HepG2 (cell line): Measurements from ENCODE around the gene OSR1. TPM values are rescaled to one million over a fixed set of nuclear protein-coding genes. Genes with fewer than 3 reads are reported as not detected.

Source experiments
- ATAC-seq: fragments of 200-7000 bp; cut with Tn5 transposase; 3 replicates; pipeline ENCODE4 v1.9.1; 2020; ENCODE audit warnings: mild to moderate bottlenecking, moderate library complexity
- BruUV-seq: library from RNA; stranded (reverse); fragments of 400-500 nt; replicated peaks from 2 replicates; lab custom pipeline; 2021; lab: Mats Ljungman, UMichigan
- CTCF ChIA-PET: fragments of 300-600 bp; formaldehyde crosslinking; extraction: SDS; loops from one replicate; lab custom pipeline; 2021; ENCODE audit warnings: low total read pairs, inconsistent platforms, low intra/inter-chr PET ratio; lab: Yijun Ruan, JAX
- POLR2A ChIA-PET: fragments of 350-600 bp; sonication (Branson Sonifier 250); formaldehyde crosslinking; loops from one replicate; lab custom pipeline; 2020; ENCODE audit warnings: antibody characterized with exemption, inconsistent platforms; lab: Yijun Ruan, JAX
- DNase-seq: peaks from one replicate; pipeline ENCODE4 v3.0.0-alpha.2; 2015; ENCODE audit warnings: low spot score
- FAIRE-seq: peaks from 3 replicates; lab custom pipeline; 2011; peaks lifted over from hg19 to GRCh38; lab: Jason Lieb, UNC
- H2AFZ ChIP-seq: one replicate; pipeline ENCODE4 v1.6.1; 2011; ENCODE audit warnings: low read length, inconsistent platforms
- H3K27ac ChIP-seq: fragments of 300-600 bp; 3 replicates; pipeline ENCODE4 v1.8.0; 2011; ENCODE audit warnings: mixed run types, mild to moderate bottlenecking, mixed read lengths, low read length, inconsistent platforms; ENCODE audit not compliant: insufficient read depth; ENCODE audit errors: extremely low read length
- H3K27me3 ChIP-seq, 2 experiments: fragments of 200-600 bp in 1 of 2; 2 replicates in 1 of 2; 3 replicates in 1 of 2; pipeline versions ENCODE4 v1.6.0 to v1.8.0; 2011; ENCODE audit warnings: low read length in 2 of 2, mild to moderate bottlenecking in 2 of 2, moderate library complexity in 2 of 2, inconsistent platforms in 1 of 2; ENCODE audit not compliant: insufficient read depth in 2 of 2, control insufficient read depth in 1 of 2
- H3K36me3 ChIP-seq, 2 experiments: fragments of 200-600 bp in 1 of 2; replicated peaks in 1 of 2; 2 replicates in 1 of 2; 3 replicates in 1 of 2; pipeline versions ENCODE4 v1.5.1 to v1.8.0; 2011; ENCODE audit warnings: low read length in 2 of 2, inconsistent platforms in 1 of 2; ENCODE audit not compliant: insufficient read depth in 2 of 2, control insufficient read depth in 1 of 2
- H3K4me1 ChIP-seq: 2 replicates; pipeline ENCODE4 v1.5.1; 2012; ENCODE audit warnings: low read length, inconsistent platforms; ENCODE audit not compliant: insufficient read depth
- H3K4me2 ChIP-seq: 2 replicates; pipeline ENCODE4 v1.6.0; 2011; ENCODE audit warnings: low read depth, low read length, inconsistent platforms
- H3K4me3 ChIP-seq, 3 experiments: fragments of 200-600 bp in 1 of 3; sonication (generic), shearing (Covaris generic) in 1 of 3; replicated peaks in 1 of 3; 2 replicates each; pipeline ENCODE4 v1.5.1; 2011 to 2016; ENCODE audit warnings: low read length in 3 of 3, inconsistent platforms in 2 of 3, low read depth in 2 of 3, mild to moderate bottlenecking in 2 of 3, control low read depth in 1 of 3, mixed read lengths in 1 of 3; ENCODE audit not compliant: insufficient read depth in 1 of 3
- H3K79me2 ChIP-seq: one replicate; pipeline ENCODE4 v1.6.1; 2011; ENCODE audit warnings: low read length, inconsistent platforms; ENCODE audit not compliant: insufficient read depth
- H3K9ac ChIP-seq: 2 replicates; pipeline ENCODE4 v1.6.0; 2011; ENCODE audit warnings: mild to moderate bottlenecking, low read depth, low read length, inconsistent platforms; ENCODE audit not compliant: insufficient read depth
- H3K9me3 ChIP-seq: 2 replicates; pipeline ENCODE4 v1.5.1; 2012; ENCODE audit warnings: mild to moderate bottlenecking, low read length
- H4K20me1 ChIP-seq: 2 replicates; pipeline ENCODE4 v1.6.0; 2011; ENCODE audit warnings: inconsistent platforms, mild to moderate bottlenecking, low read length, moderate library complexity; ENCODE audit not compliant: insufficient read depth
- KLF6 ChIP-seq: IDR thresholded peaks from 2 replicates; pipeline ENCODE4 v1.8.0; 2016; ENCODE audit warnings: missing biosample characterization, missing genetic modification reagents
- NCOA1 ChIP-seq: sonication (generic); formaldehyde crosslinking; IDR thresholded peaks from 2 replicates; pipeline ENCODE4 v1.9.0; 2021; ENCODE audit warnings: missing genetic modification reagents
- PHF8 ChIP-seq: sonication (generic); formaldehyde crosslinking; IDR thresholded peaks from 2 replicates; pipeline ENCODE4 v1.5.0; 2020; ENCODE audit warnings: missing genetic modification reagents
- PRMT3 ChIP-seq: sonication (generic); formaldehyde crosslinking; IDR thresholded peaks from 2 replicates; pipeline ENCODE4 v1.8.1; 2022; ENCODE audit warnings: low read depth, mild to moderate bottlenecking, moderate library complexity, missing genetic modification reagents, borderline replicate concordance
- SAFB2 ChIP-seq: sonication (generic); formaldehyde crosslinking; IDR thresholded peaks from 2 replicates; pipeline ENCODE4 v1.5.1; 2020; ENCODE audit warnings: missing genetic modification reagents, low read depth, mild to moderate bottlenecking, borderline replicate concordance
- YEATS2 ChIP-seq: sonication (generic); formaldehyde crosslinking; IDR thresholded peaks from 2 replicates; pipeline ENCODE4 v1.4.0; 2020; ENCODE audit warnings: missing genetic modification reagents, borderline replicate concordance
- ZFY ChIP-seq: sonication (generic); formaldehyde crosslinking; IDR thresholded peaks from 2 replicates; pipeline ENCODE4 v1.4.0; 2020; ENCODE audit warnings: missing genetic modification reagents
- ZNF607 ChIP-seq: sonication (generic); formaldehyde crosslinking; IDR thresholded peaks from 2 replicates; pipeline ENCODE4 v1.5.1; 2020; ENCODE audit warnings: missing genetic modification reagents, mild to moderate bottlenecking, borderline replicate concordance
- ZNF616 ChIP-seq: sonication (generic); formaldehyde crosslinking; IDR thresholded peaks from 2 replicates; pipeline ENCODE4 v1.5.0; 2020; ENCODE audit warnings: low read depth, mild to moderate bottlenecking, missing genetic modification reagents
- ZNF687 ChIP-seq: sonication (generic); formaldehyde crosslinking; IDR thresholded peaks from 2 replicates; pipeline ENCODE4 v1.5.1; 2020; ENCODE audit warnings: mild to moderate bottlenecking, missing genetic modification reagents, moderate library complexity
- WGBS: methylation state at CpG from one replicate; pipeline ENCODE4 v1.1.6; 2017; ENCODE audit warnings: low lambda C conversion rate; 5-methylcytosine and 5-hydroxymethylcytosine counted together
- in situ Hi-C: cut with HindIII; loops from 2 replicates; pipeline ENCODE4 v1.10.0; 2017; ENCODE audit warnings: low pct_unique_long_range_greater_than_20kb; ENCODE audit not compliant: extremely low pct_ligation_motif_present
- intact Hi-C: fragments of 100-400 bp; cut with micrococcal nuclease; formaldehyde crosslinking; loops from one replicate; pipeline ENCODE4 v1.10.0; 2022; ENCODE audit not compliant: unreplicated experiment
- polyA plus RNA-seq, 8 experiments: library from polyadenylated mRNA; depleted of rRNA in 3 of 8; stranded (reverse) in 7 of 8; unstranded in 1 of 8; fragments of >200 nt; fragmentation: Illumina TruSeq in 4 of 8; extraction: Trizol in 4 of 8; gene quantifications; 2 replicates each; pipeline versions ENCODE4 v1.2.1 to v1.2.3, GENCODE V29; 2011 to 2016; ENCODE audit warnings: low read depth in 4 of 8, missing spikeins in 1 of 8, mixed read lengths in 1 of 8; ENCODE audit not compliant: insufficient read depth in 1 of 8
- total RNA-seq, 5 experiments: library from RNA; depleted of rRNA; stranded (reverse); fragments of >200 nt; fragmentation: Illumina TruSeq; extraction: Trizol; gene quantifications; 2 replicates each; pipeline ENCODE4 v1.2.3, GENCODE V29; 2016; ENCODE audit warnings: low read depth in 1 of 5
- TF ChIP-seq, protein P1 (sequence below): sonication (generic); formaldehyde crosslinking; IDR thresholded peaks from 2 replicates; pipeline ENCODE4 v1.5.0; 2020; ENCODE audit warnings: mild to moderate bottlenecking, missing genetic modification reagents
- TF ChIP-seq, protein P2 (sequence below): sonication (generic); formaldehyde crosslinking; conservative IDR thresholded peaks from 2 replicates; pipeline ENCODE4 v1.4.0; 2020; ENCODE audit warnings: mild to moderate bottlenecking, missing genetic modification reagents, moderate library complexity

OSR1 gene
- total and polyA plus RNA-seq, 2 of the 13 experiments (the other 11 are each of a cell fraction or from before 2014, with no cell fraction given): 0.63 to 1.1 TPM

DNA sequence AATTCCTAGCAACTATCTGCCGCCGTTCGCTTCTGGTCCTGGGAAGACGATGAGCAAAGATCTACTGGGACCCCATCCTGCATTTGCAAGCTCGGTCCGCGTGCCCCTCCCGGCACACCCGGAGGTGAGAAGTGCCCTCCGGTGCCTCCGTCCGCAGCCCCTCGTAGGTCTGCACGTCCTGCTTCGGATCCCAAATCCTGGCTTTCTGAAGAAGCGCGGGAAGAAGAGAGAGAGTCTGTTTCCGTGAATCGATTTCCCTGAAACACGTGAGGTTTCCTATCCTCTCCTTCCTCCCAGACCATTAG lies 5.0 kb upstream of the OSR1 start:
- no peaks in the 10 kb centered on the region for H4K20me1 ChIP-seq
- no peak for DNase-seq
- ATAC-seq: no peak
- intact Hi-C loops: loop anchor here (1.0 to 10.0 kb wide), 8 partner anchors 209 to 977 kb away; no protein-coding TSS in a partner anchor
- H3K36me3 ChIP-seq: no peaks in the 10 kb centered on the region
- in situ Hi-C loops: loop anchor here (5.0 to 10.0 kb wide), 4 partner anchors 211 to 841 kb away; no protein-coding TSS in a partner anchor
- CTCF ChIA-PET: interaction anchor here (1.5 to 3.6 kb wide), 6 partner anchors 479 to 976 kb away, joined by 4 to 20 read pairs (median 8); no protein-coding TSS in a partner anchor
- FAIRE-seq: no peak
- peaks cover 14 to 71% of the 10 kb centered on the region in 2 experiments for H3K27me3 ChIP-seq
- H3K4me1 ChIP-seq: peaks cover 27% of the 10 kb centered on the region
- no peaks in the 10 kb centered on the region for H3K9me3 ChIP-seq
- no peak overlapping the region for H3K27ac ChIP-seq
- H3K79me2 ChIP-seq: no peaks in the 10 kb centered on the region
- BruUV-seq: no TSS peak
- H3K4me2 ChIP-seq: peak overlapping the region; percentile 87
- POLR2A ChIA-PET: no interaction called here
- H3K4me3 ChIP-seq: peak overlapping the region; percentile 59 to 84 (median 71); a peak in 4 of 6 replicates
- H2AFZ ChIP-seq: no peak overlapping the region
- H3K9ac ChIP-seq: no peak overlapping the region
- whole genome bisulfite sequencing: 16% methylated on average over 20 of the region's 20 CpGs
- TF ChIP-seq ZNF687 (peak; percentile 8; the same call in 1 of the 2 replicates), SAFB2 (CRISPR knock-in tag) (no peak), KLF6 (CRISPR knock-in tag) (no peak), PHF8 (CRISPR knock-in tag) (no peak), ZFY (CRISPR knock-in tag) (0 out of 2 replicates have a peak, but pooled peaks have one; percentile 9), PRMT3 (no peak), ZNF607 (CRISPR knock-in tag) (no peak), ZNF616 (no peak), YEATS2 (CRISPR knock-in tag) (no peak), NCOA1 (CRISPR knock-in tag) (0 out of 2 replicates have a peak, but pooled peaks have one; percentile 7)
- TF ChIP-seq, protein P1, sequence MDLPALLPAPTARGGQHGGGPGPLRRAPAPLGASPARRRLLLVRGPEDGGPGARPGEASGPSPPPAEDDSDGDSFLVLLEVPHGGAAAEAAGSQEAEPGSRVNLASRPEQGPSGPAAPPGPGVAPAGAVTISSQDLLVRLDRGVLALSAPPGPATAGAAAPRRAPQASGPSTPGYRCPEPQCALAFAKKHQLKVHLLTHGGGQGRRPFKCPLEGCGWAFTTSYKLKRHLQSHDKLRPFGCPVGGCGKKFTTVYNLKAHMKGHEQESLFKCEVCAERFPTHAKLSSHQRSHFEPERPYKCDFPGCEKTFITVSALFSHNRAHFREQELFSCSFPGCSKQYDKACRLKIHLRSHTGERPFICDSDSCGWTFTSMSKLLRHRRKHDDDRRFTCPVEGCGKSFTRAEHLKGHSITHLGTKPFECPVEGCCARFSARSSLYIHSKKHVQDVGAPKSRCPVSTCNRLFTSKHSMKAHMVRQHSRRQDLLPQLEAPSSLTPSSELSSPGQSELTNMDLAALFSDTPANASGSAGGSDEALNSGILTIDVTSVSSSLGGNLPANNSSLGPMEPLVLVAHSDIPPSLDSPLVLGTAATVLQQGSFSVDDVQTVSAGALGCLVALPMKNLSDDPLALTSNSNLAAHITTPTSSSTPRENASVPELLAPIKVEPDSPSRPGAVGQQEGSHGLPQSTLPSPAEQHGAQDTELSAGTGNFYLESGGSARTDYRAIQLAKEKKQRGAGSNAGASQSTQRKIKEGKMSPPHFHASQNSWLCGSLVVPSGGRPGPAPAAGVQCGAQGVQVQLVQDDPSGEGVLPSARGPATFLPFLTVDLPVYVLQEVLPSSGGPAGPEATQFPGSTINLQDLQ: no peak
- TF ChIP-seq, protein P2, sequence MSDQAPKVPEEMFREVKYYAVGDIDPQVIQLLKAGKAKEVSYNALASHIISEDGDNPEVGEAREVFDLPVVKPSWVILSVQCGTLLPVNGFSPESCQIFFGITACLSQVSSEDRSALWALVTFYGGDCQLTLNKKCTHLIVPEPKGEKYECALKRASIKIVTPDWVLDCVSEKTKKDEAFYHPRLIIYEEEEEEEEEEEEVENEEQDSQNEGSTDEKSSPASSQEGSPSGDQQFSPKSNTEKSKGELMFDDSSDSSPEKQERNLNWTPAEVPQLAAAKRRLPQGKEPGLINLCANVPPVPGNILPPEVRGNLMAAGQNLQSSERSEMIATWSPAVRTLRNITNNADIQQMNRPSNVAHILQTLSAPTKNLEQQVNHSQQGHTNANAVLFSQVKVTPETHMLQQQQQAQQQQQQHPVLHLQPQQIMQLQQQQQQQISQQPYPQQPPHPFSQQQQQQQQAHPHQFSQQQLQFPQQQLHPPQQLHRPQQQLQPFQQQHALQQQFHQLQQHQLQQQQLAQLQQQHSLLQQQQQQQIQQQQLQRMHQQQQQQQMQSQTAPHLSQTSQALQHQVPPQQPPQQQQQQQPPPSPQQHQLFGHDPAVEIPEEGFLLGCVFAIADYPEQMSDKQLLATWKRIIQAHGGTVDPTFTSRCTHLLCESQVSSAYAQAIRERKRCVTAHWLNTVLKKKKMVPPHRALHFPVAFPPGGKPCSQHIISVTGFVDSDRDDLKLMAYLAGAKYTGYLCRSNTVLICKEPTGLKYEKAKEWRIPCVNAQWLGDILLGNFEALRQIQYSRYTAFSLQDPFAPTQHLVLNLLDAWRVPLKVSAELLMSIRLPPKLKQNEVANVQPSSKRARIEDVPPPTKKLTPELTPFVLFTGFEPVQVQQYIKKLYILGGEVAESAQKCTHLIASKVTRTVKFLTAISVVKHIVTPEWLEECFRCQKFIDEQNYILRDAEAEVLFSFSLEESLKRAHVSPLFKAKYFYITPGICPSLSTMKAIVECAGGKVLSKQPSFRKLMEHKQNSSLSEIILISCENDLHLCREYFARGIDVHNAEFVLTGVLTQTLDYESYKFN (CRISPR knock-in tag): no peak
